Fibroblast of pulmonary artery (primary cell): ENCODE results near the gene NBPF6.
"Not testable (repeated sequence)": the region's sequence is repeated elsewhere in the genome, so short reads cannot be mapped to it uniquely, and the experiment has no call there.

ENCODE experiments used
- DNase-seq: peaks from one replicate; pipeline ENCODE4 v3.0.0-alpha.2; 2010; ENCODE audit warnings: low read depth
- H3K4me3 ChIP-seq: replicated peaks from 2 replicates; pipeline ENCODE4 v1.5.1; 2011; ENCODE audit warnings: low read depth, mild to moderate bottlenecking, control low read depth, low read length, moderate library complexity

NBPF6 gene

GRCh38 chr1:108450043-108450442, at the start of gene NBPF6:
TSS of gene NBPF6 (plus strand) at chr1:108450343. CDS start at chr1:108450602, 259 bp downstream.
- DNase-seq, H3K4me3 ChIP-seq: not testable (repeated sequence)

DNA sequence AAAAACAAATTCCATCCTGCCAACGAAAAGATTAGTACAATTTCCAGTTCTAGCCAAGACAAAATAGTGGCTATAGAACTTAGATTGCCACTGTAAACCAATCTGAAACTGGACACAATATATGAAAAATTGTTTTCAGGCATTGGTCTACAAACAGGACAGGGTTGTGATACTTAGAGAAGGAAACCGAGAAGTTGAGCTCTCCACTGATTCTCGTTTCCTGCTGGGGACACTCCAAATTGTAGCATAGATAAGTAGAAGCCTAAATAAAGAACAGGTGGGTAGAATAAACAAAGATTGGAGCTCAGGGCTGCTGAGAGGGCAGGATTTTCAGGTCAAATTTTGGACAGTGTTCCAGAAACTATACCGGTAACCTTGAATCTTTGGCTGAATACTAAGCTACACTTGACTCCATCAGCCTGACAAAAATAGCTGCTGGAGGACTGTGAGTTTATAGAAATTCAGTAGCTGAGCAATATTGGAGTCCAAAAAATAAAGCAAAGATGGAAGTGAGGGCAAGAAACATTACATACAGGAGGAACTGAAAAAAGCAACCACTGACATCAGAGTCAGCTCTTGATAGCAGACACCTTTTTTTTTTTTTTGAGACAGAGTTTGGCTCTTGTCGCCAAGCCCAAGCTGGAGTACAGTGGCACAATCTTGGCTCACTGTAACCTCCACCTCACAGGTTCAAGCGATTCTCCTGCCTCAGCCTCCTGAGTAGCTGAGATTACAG, 38.9 kb upstream of the NBPF6 start:
- DNase-seq, H3K4me3 ChIP-seq: not testable (repeated sequence)

GRCh38 chr1:108420129-108420528, 30.0 kb upstream of the NBPF6 start:
- H3K4me3 ChIP-seq, DNase-seq: not testable (repeated sequence)

DNA sequence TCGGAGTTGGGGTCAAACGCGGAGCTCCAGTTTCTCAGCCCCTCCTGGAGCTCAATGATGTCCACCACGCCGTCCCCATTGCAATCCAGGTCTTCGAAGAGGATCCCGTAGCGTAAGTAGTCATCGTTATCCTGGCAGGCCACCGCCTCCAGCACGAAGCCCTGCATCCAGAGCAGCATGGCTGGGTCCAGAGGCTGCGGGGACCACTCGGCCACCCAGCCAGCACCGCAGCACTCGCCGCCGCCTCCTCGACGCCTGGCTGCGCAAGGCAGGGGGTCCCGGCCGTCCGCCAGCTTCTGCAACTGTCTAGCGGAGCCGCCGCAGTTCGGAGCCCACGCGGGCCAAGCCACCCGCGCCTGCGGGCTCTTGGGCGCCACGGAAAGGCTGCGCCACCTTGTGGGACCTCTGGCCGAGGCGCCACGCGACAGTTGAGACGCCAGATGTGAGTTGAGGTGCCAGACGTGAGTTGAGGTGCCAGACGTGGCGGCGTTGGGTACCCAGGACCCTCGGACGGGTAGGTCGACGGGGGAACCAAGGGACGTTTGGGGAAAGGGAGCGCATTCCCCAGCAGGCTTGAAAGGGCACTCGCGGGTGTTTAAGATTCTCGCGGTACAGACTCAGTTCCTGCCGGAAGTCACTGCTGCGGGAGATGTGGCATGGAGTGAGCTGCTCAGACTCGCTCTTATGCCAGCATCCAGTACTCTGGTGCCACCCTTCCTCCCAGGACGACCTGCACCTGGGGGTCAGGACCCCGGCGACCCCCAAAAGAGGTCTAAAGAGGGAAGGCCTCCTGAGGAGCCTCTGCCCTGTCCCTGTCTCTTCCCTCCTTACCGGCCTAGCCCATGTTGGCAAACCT, 28.9 kb upstream of the NBPF6 start:
- H3K4me3 ChIP-seq, DNase-seq: not testable (repeated sequence)

GRCh38 chr1:108426877-108427276, 23.3 kb upstream of the NBPF6 start:
- DNase-seq, H3K4me3 ChIP-seq: not testable (repeated sequence)

GRCh38 chr1:108432002-108432401, 18.1 kb upstream of the NBPF6 start:
- not testable (repeated sequence) for H3K4me3 ChIP-seq, DNase-seq

DNA sequence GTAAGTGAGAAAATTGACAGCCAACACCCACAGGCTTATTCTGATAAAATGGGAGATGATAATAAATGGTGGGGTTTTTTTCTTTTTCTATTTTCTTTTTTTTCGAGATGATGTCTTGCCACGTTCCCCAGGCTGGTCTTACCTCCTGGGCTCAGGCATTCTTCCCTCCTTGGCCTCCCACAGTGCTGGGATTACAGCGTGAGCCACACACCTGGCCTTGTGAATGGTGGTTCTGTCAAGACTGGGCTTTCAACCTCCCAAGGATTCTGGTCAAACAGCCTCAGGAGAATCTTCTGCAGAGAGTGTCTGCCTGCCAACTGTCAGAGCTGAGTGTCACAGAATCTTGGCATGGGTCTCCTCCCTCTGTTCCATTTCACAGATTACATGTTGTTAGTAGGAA, 16.7 kb upstream of the NBPF6 start:
- DNase-seq: not testable (repeated sequence)

DNA sequence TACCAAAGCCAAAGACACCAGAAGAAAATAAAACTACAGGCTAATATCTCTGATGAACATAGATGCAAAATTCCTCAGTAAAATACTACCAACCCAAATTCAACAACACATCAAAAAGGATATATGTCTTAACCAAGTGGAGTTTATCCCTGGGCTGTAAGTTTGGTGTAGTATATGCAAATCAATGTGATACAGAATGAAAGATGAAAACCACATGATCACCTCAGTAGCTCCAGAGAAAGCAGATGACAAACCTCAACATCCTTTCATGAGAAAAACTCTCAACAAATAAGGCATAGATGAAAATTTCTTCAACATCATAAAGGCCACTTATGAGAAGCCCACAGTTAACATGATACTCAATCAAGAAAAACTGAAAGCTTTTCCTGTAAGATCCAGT, 11.6 kb upstream of the NBPF6 start:
- not testable (repeated sequence) for H3K4me3 ChIP-seq, DNase-seq

More for the DNA sequence above, 16.7 kb upstream of the NBPF6 start:
- H3K4me3 ChIP-seq: not testable (repeated sequence)

- DNase-seq, H3K4me3 ChIP-seq: not testable (repeated sequence)
These were observed 4.4 kb downstream of the NBPF6 start for GRCh38 chr1:108454521-108454920.

GRCh38 chr1:108458661-108459060, 8.5 kb downstream of the NBPF6 start:
- not testable (repeated sequence) for DNase-seq, H3K4me3 ChIP-seq

GRCh38 chr1:108461758-108462157, 11.6 kb downstream of the NBPF6 start:
- not testable (repeated sequence) for H3K4me3 ChIP-seq, DNase-seq

DNA sequence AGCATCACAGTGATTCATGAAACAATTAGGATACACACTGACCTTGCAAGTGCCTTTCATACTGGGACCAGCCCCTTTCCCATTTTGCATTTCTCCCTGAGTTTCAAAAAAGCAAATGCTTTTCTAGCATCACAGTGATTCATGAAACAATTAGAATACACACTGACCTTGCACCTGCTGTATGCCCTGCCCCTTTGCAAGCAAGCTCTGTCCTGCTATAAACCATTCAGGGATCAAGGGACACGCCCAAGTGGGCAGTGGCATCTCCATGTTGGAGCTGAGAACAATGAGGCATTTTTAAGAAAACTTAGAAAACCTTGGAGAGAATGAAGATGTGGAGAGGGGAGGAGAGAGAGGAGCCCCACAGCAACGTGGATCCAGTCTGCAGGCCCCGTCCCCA, 13.8 kb downstream of the NBPF6 start:
- not testable (repeated sequence) for H3K4me3 ChIP-seq, DNase-seq

- not testable (repeated sequence) for DNase-seq
These were observed 16.0 kb downstream of the NBPF6 start for GRCh38 chr1:108466166-108466565.

GRCh38 chr1:108467155-108467554, 17.0 kb downstream of the NBPF6 start:
- DNase-seq, H3K4me3 ChIP-seq: not testable (repeated sequence)

More at GRCh38 chr1:108466166-108466565, 16.0 kb downstream of the NBPF6 start:
- H3K4me3 ChIP-seq: not testable (repeated sequence)

- H3K4me3 ChIP-seq, DNase-seq: not testable (repeated sequence)
These were observed 20.6 kb downstream of the NBPF6 start for GRCh38 chr1:108470750-108471149.

- DNase-seq, H3K4me3 ChIP-seq: not testable (repeated sequence)
These were observed 24.4 kb downstream of the NBPF6 start for GRCh38 chr1:108474516-108474915.
